OCI-LY7 (cell line): ENCODE results near the gene ZNF423.

Experiments
- CTCF ChIP-seq: fragments of 200-600 bp; sonication (generic); conservative IDR thresholded peaks from 2 replicates; pipeline ENCODE4 v1.5.1; 2014; ENCODE audit warnings: mild to moderate bottlenecking, antibody characterized with exemption, low read length, moderate library complexity, mixed read lengths
- EZH2phosphoT487 ChIP-seq: fragments of 200-600 bp; sonication (generic); IDR thresholded peaks from 2 replicates; pipeline ENCODE4 v1.6.1; 2018; ENCODE audit warnings: low read depth, borderline replicate concordance, mild to moderate bottlenecking, mixed run types, antibody characterized with exemption, low read length, moderate library complexity, mixed read lengths

- TF ChIP-seq CTCF (no peak), EZH2phosphoT487 (no peak)
These were observed 156.7 kb downstream of the ZNF423 start for GRCh38 chr16:49698931-49699840.
